Astrocyte (in vitro differentiated cells and primary cell): ENCODE results near the gene ARSI. TPM values are rescaled to one million over a fixed set of nuclear protein-coding genes. Genes with fewer than 3 reads are reported as not detected.
A peak's percentile ranks its signal among the peaks of the same experiment; 100 is the strongest.

Source experiments
- DNase-seq: peaks from one replicate; pipeline ENCODE4 v3.0.0-alpha.2; 2010; ENCODE audit warnings: low read depth
- FAIRE-seq: peaks from 2 replicates; lab custom pipeline; 2011; peaks lifted over from hg19 to GRCh38; lab: Jason Lieb, UNC
- H2AFZ ChIP-seq: 2 replicates; pipeline ENCODE4 v1.6.0; 2012; ENCODE audit warnings: low read depth, low read length, inconsistent platforms
- H3K27ac ChIP-seq: 2 replicates; pipeline ENCODE4 v1.5.1; 2011; ENCODE audit warnings: low read depth, low read length, inconsistent platforms
- H3K27me3 ChIP-seq: 2 replicates; pipeline ENCODE4 v1.6.0; 2011; ENCODE audit warnings: low read length, inconsistent platforms; ENCODE audit not compliant: insufficient read depth
- H3K36me3 ChIP-seq: 2 replicates; pipeline ENCODE4 v1.5.1; 2011; ENCODE audit warnings: low read length, inconsistent platforms; ENCODE audit not compliant: insufficient read depth
- H3K4me1 ChIP-seq: 2 replicates; pipeline ENCODE4 v1.5.1; 2011; ENCODE audit warnings: low read length, inconsistent platforms; ENCODE audit not compliant: insufficient read depth
- H3K4me2 ChIP-seq: 2 replicates; pipeline ENCODE4 v1.6.0; 2012; ENCODE audit warnings: low read length, inconsistent platforms
- H3K4me3 ChIP-seq: 2 replicates; pipeline ENCODE4 v1.5.1; 2011; ENCODE audit warnings: low read depth, mild to moderate bottlenecking, low read length, inconsistent platforms; ENCODE audit not compliant: insufficient read depth
- H3K79me2 ChIP-seq: 2 replicates; pipeline ENCODE4 v1.6.0; 2012; ENCODE audit warnings: mild to moderate bottlenecking, low read length, inconsistent platforms; ENCODE audit not compliant: insufficient read depth
- H3K9ac ChIP-seq: 2 replicates; pipeline ENCODE4 v1.6.0; 2012; ENCODE audit warnings: mild to moderate bottlenecking, low read length, inconsistent platforms
- H3K9me3 ChIP-seq: 2 replicates; pipeline ENCODE4 v1.5.1; 2012; ENCODE audit warnings: low read depth, mild to moderate bottlenecking, low read length, inconsistent platforms; ENCODE audit not compliant: insufficient read depth
- H4K20me1 ChIP-seq: 2 replicates; pipeline ENCODE4 v1.6.0; 2012; ENCODE audit warnings: low read length, inconsistent platforms; ENCODE audit not compliant: insufficient read depth
- H3K27ac Mint-ChIP-seq: one replicate; pipeline ENCODE4 v1.8.0; 2021; ENCODE audit warnings: mild to moderate bottlenecking, mixed read lengths; ENCODE audit not compliant: unreplicated experiment
- H3K27me3 Mint-ChIP-seq: one replicate; pipeline ENCODE4 v1.8.0; 2021; ENCODE audit warnings: low read depth, mixed read lengths; ENCODE audit not compliant: unreplicated experiment
- H3K36me3 Mint-ChIP-seq: one replicate; pipeline ENCODE4 v1.8.0; 2021; ENCODE audit warnings: low read depth, mixed read lengths; ENCODE audit not compliant: unreplicated experiment
- H3K4me1 Mint-ChIP-seq: one replicate; pipeline ENCODE4 v1.8.0; 2021; ENCODE audit warnings: low read depth, mixed read lengths; ENCODE audit not compliant: unreplicated experiment
- H3K4me3 Mint-ChIP-seq: one replicate; pipeline ENCODE4 v1.8.0; 2021; ENCODE audit warnings: mild to moderate bottlenecking, moderate library complexity, mixed read lengths; ENCODE audit not compliant: unreplicated experiment
- H3K9me3 Mint-ChIP-seq: one replicate; pipeline ENCODE4 v1.8.0; 2021; ENCODE audit warnings: mild to moderate bottlenecking, mixed read lengths; ENCODE audit not compliant: unreplicated experiment
- CTCF ChIP-seq: IDR thresholded peaks from 2 replicates; pipeline ENCODE4 v1.5.1; 2011; ENCODE audit warnings: low read depth, mild to moderate bottlenecking, inconsistent platforms, low read length, moderate library complexity; ENCODE audit not compliant: insufficient read depth
- EZH2 ChIP-seq: IDR thresholded peaks from 2 replicates; pipeline ENCODE4 v1.6.1; 2012; ENCODE audit warnings: mild to moderate bottlenecking, low read length, inconsistent platforms; ENCODE audit not compliant: insufficient read depth
- total RNA-seq: library from RNA; stranded (reverse); gene quantifications from 2 replicates; pipeline ENCODE4 v1.2.1, GENCODE V29; 2021

ARSI gene
- total RNA-seq, 1 donor from 2014 or later: 23.0 TPM

GRCh38 chr5:150298701-150299451 is 3.8 kb downstream of the ARSI start:
- Histone ChIP-seq H3K9me3 (no peaks in the 10 kb centered on the region), H3K27me3 (no peaks in the 10 kb centered on the region), H3K36me3 (no peaks in the 10 kb centered on the region), H3K79me2 (no peaks in the 10 kb centered on the region), H3K4me2 (no peak overlapping the region), H3K4me3 (no peak overlapping the region), H3K4me1 (peaks cover 33% of the 10 kb centered on the region), H3K9ac (no peak overlapping the region), H2AFZ (no peak overlapping the region), H3K27ac (peak overlapping the region; percentile 25), H4K20me1 (no peaks in the 10 kb centered on the region)
- FAIRE-seq (peak; percentile 78), DNase-seq (peak; percentile 96)
- H3K36me3 Mint-ChIP-seq: peaks cover 2% of the 10 kb centered on the region
- no peaks in the 10 kb centered on the region for H3K27me3 Mint-ChIP-seq
- no peaks in the 10 kb centered on the region for H3K9me3 Mint-ChIP-seq
- H3K4me3 Mint-ChIP-seq: peak overlapping the region; percentile 15
- H3K27ac Mint-ChIP-seq: peak overlapping the region; percentile 8
- no peak for TF ChIP-seq EZH2
- no peak for TF ChIP-seq CTCF
- H3K4me1 Mint-ChIP-seq: peaks cover 29% of the 10 kb centered on the region

GRCh38 chr5:150297934-150298595 is 4.6 kb downstream of the ARSI start:
- FAIRE-seq (no peak), DNase-seq (no peak)
- Histone ChIP-seq H3K4me2 (no peak overlapping the region), H3K9me3 (no peaks in the 10 kb centered on the region), H3K27ac (no peak overlapping the region), H3K9ac (no peak overlapping the region), H3K79me2 (no peaks in the 10 kb centered on the region), H3K27me3 (no peaks in the 10 kb centered on the region), H3K36me3 (no peaks in the 10 kb centered on the region), H4K20me1 (no peaks in the 10 kb centered on the region), H2AFZ (no peak overlapping the region), H3K4me3 (no peak overlapping the region), H3K4me1 (peaks cover 33% of the 10 kb centered on the region)
- peaks cover under 1% of the 10 kb centered on the region for H3K9me3 Mint-ChIP-seq
- peaks cover 32% of the 10 kb centered on the region for H3K4me1 Mint-ChIP-seq
- TF ChIP-seq CTCF: no peak
- no peak for TF ChIP-seq EZH2
- no peak overlapping the region for H3K27ac Mint-ChIP-seq
- peaks cover 2% of the 10 kb centered on the region for H3K36me3 Mint-ChIP-seq
- H3K4me3 Mint-ChIP-seq: no peak overlapping the region
- no peaks in the 10 kb centered on the region for H3K27me3 Mint-ChIP-seq
